HEK293 (cell line): ENCODE results near the gene PHACTR3.

Experiments
- CTCF ChIA-PET: fragments of 350-600 bp; formaldehyde crosslinking; extraction: SDS; loops from one replicate; lab custom pipeline; 2021; ENCODE audit warnings: antibody characterized with exemption; lab: Yijun Ruan, JAX
- POLR2A ChIA-PET: fragments of 300-600 bp; formaldehyde crosslinking; extraction: SDS; loops from one replicate; lab custom pipeline; 2020; ENCODE audit warnings: antibody characterized with exemption, inconsistent platforms; lab: Yijun Ruan, JAX
- H3K27ac ChIP-seq: fragments of 200-500 bp; sonication (Bioruptor generic); 2 replicates; pipeline ENCODE4 v1.5.1; 2014; ENCODE audit warnings: low read depth, low read length, control low read depth, inconsistent platforms; ENCODE audit errors: extremely low read depth
- H3K36me3 ChIP-seq, 2 experiments: fragments of 200-500 bp in 1 of 2; sonication (Bioruptor generic) in 1 of 2; 1 replicate in 1 of 2; 2 replicates in 1 of 2; pipeline ENCODE4 v1.5.1; 2014 to 2017; ENCODE audit warnings: inconsistent platforms in 2 of 2, low read length in 2 of 2; ENCODE audit not compliant: control insufficient read depth in 2 of 2, insufficient read depth in 1 of 2
- H3K4me1 ChIP-seq: fragments of 200-500 bp; sonication (Bioruptor generic); 2 replicates; pipeline ENCODE4 v1.5.1; 2014; ENCODE audit warnings: mild to moderate bottlenecking, low read length, inconsistent platforms; ENCODE audit not compliant: control insufficient read depth, insufficient read depth
- H3K4me3 ChIP-seq: 2 replicates; pipeline ENCODE4 v1.5.1; 2011; ENCODE audit warnings: low read depth, mild to moderate bottlenecking, control low read depth, low read length, moderate library complexity
- H3K9me3 ChIP-seq: fragments of 200-500 bp; sonication (Bioruptor generic); 2 replicates; pipeline ENCODE4 v1.5.1; 2014; ENCODE audit warnings: low read depth, low read length, inconsistent platforms; ENCODE audit not compliant: control insufficient read depth, insufficient read depth
- EGR2 ChIP-seq: fragments of 450-650 bp; formaldehyde crosslinking; IDR thresholded peaks from 2 replicates; pipeline ENCODE4 v1.5.1; 2016; ENCODE audit warnings: low read depth, missing biosample characterization, missing genetic modification characterization
- HOXD13 ChIP-seq: sonication (generic); formaldehyde crosslinking; IDR thresholded peaks from 2 replicates; pipeline ENCODE4 v1.8.0; 2022; ENCODE audit warnings: missing genetic modification reagents, borderline replicate concordance
- ZFP3 ChIP-seq: fragments of 450-650 bp; formaldehyde crosslinking; IDR thresholded peaks from 2 replicates; pipeline ENCODE4 v1.5.1; 2016; ENCODE audit warnings: low read depth, missing biosample characterization, missing genetic modification characterization
- ZNF10 ChIP-seq: fragments of 450-650 bp; formaldehyde crosslinking; IDR thresholded peaks from 2 replicates; pipeline ENCODE4 v1.5.1; 2017; ENCODE audit warnings: missing biosample characterization, missing genetic modification characterization
- ZNF174 ChIP-seq: fragments of 450-650 bp; formaldehyde crosslinking; IDR thresholded peaks from 2 replicates; pipeline ENCODE4 v1.5.0; 2017; ENCODE audit warnings: missing biosample characterization, mild to moderate bottlenecking, missing genetic modification characterization
- ZNF24 ChIP-seq: fragments of 450-650 bp; formaldehyde crosslinking; IDR thresholded peaks from 2 replicates; pipeline ENCODE4 v1.5.1; 2016; ENCODE audit warnings: missing biosample characterization, missing genetic modification characterization
- ZNF37A ChIP-seq: fragments of 450-650 bp; IDR thresholded peaks from 2 replicates; pipeline ENCODE4 v1.5.1; 2018; ENCODE audit warnings: missing biosample characterization, missing genetic modification characterization
- ZNF433 ChIP-seq: fragments of 450-650 bp; formaldehyde crosslinking; IDR thresholded peaks from 2 replicates; pipeline ENCODE4 v1.5.1; 2016; ENCODE audit warnings: missing biosample characterization, missing genetic modification characterization, low read depth
- ZNF514 ChIP-seq: fragments of 450-650 bp; formaldehyde crosslinking; IDR thresholded peaks from 2 replicates; pipeline ENCODE4 v1.5.1; 2016; ENCODE audit warnings: missing biosample characterization, missing genetic modification characterization
- ZNF654 ChIP-seq: fragments of 450-650 bp; formaldehyde crosslinking; IDR thresholded peaks from 2 replicates; pipeline ENCODE4 v1.5.1; 2016; ENCODE audit warnings: low read depth, missing biosample characterization, missing genetic modification characterization
- ZNF658 ChIP-seq: fragments of 450-650 bp; formaldehyde crosslinking; IDR thresholded peaks from 2 replicates; pipeline ENCODE4; 2016; ENCODE audit warnings: missing biosample characterization, missing genetic modification characterization
- ZNF830 ChIP-seq: fragments of 450-650 bp; IDR thresholded peaks from 2 replicates; pipeline ENCODE4 v1.5.0; 2018; ENCODE audit warnings: missing biosample characterization, missing genetic modification characterization, low read depth, mild to moderate bottlenecking, moderate library complexity
- ZSCAN23 ChIP-seq: fragments of 450-650 bp; formaldehyde crosslinking; IDR thresholded peaks from 2 replicates; pipeline ENCODE4 v1.5.1; 2016; ENCODE audit warnings: missing biosample characterization, missing genetic modification characterization
- TF ChIP-seq, protein P1 (sequence below): fragments of 450-650 bp; formaldehyde crosslinking; IDR thresholded peaks from 2 replicates; pipeline ENCODE4 v1.5.1; 2016; ENCODE audit warnings: missing biosample characterization, missing genetic modification characterization, borderline replicate concordance
- TF ChIP-seq, protein P2 (sequence below): fragments of 450-650 bp; formaldehyde crosslinking; IDR thresholded peaks from 2 replicates; pipeline ENCODE4 v1.5.1; 2017; ENCODE audit warnings: missing biosample characterization, mild to moderate bottlenecking, missing genetic modification characterization, moderate library complexity
- TF ChIP-seq, protein P3 (sequence below): fragments of 450-650 bp; formaldehyde crosslinking; IDR thresholded peaks from 2 replicates; pipeline ENCODE4 v1.5.1; 2017; ENCODE audit warnings: missing biosample characterization, missing genetic modification characterization
- TF ChIP-seq, protein P4 (sequence below): fragments of 450-650 bp; formaldehyde crosslinking; IDR thresholded peaks from 2 replicates; pipeline ENCODE4 v1.5.1; 2016; ENCODE audit warnings: missing biosample characterization, missing genetic modification characterization, borderline replicate concordance

The PHACTR3 gene

DNA sequence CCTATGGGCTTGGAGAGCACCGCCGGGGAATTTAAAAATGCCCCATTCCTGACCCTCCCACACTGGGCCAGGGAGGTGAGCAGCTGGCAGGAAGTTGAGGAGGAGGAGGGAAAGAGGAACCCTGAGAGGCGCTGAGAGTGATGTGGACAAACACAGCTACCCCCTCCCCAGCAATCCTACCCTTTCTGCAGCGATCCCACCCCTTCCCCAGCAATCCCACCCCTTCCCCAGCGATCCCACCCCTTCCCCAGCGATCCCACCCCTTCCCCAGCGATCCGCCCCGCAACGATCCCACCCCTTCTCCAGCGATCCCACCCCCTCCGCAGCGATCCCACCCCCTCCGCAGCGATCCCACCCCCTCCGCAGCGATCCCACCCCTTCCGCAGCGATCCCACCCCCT lies 217.4 kb downstream of the PHACTR3 start (continued):
- no peak for TF ChIP-seq ZFP3 (tag by site-specific recombination)
- no peak for TF ChIP-seq ZNF830 (tag by site-specific recombination)
- TF ChIP-seq, protein P1, sequence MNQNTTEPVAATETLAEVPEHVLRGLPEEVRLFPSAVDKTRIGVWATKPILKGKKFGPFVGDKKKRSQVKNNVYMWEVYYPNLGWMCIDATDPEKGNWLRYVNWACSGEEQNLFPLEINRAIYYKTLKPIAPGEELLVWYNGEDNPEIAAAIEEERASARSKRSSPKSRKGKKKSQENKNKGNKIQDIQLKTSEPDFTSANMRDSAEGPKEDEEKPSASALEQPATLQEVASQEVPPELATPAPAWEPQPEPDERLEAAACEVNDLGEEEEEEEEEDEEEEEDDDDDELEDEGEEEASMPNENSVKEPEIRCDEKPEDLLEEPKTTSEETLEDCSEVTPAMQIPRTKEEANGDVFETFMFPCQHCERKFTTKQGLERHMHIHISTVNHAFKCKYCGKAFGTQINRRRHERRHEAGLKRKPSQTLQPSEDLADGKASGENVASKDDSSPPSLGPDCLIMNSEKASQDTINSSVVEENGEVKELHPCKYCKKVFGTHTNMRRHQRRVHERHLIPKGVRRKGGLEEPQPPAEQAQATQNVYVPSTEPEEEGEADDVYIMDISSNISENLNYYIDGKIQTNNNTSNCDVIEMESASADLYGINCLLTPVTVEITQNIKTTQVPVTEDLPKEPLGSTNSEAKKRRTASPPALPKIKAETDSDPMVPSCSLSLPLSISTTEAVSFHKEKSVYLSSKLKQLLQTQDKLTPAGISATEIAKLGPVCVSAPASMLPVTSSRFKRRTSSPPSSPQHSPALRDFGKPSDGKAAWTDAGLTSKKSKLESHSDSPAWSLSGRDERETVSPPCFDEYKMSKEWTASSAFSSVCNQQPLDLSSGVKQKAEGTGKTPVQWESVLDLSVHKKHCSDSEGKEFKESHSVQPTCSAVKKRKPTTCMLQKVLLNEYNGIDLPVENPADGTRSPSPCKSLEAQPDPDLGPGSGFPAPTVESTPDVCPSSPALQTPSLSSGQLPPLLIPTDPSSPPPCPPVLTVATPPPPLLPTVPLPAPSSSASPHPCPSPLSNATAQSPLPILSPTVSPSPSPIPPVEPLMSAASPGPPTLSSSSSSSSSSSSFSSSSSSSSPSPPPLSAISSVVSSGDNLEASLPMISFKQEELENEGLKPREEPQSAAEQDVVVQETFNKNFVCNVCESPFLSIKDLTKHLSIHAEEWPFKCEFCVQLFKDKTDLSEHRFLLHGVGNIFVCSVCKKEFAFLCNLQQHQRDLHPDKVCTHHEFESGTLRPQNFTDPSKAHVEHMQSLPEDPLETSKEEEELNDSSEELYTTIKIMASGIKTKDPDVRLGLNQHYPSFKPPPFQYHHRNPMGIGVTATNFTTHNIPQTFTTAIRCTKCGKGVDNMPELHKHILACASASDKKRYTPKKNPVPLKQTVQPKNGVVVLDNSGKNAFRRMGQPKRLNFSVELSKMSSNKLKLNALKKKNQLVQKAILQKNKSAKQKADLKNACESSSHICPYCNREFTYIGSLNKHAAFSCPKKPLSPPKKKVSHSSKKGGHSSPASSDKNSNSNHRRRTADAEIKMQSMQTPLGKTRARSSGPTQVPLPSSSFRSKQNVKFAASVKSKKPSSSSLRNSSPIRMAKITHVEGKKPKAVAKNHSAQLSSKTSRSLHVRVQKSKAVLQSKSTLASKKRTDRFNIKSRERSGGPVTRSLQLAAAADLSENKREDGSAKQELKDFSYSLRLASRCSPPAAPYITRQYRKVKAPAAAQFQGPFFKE (tag by site-specific recombination), result no peak
- TF ChIP-seq ZSCAN23 (tag by site-specific recombination), result no peak
- no peak for TF ChIP-seq ZNF24 (tag by site-specific recombination)
- TF ChIP-seq, protein P2, sequence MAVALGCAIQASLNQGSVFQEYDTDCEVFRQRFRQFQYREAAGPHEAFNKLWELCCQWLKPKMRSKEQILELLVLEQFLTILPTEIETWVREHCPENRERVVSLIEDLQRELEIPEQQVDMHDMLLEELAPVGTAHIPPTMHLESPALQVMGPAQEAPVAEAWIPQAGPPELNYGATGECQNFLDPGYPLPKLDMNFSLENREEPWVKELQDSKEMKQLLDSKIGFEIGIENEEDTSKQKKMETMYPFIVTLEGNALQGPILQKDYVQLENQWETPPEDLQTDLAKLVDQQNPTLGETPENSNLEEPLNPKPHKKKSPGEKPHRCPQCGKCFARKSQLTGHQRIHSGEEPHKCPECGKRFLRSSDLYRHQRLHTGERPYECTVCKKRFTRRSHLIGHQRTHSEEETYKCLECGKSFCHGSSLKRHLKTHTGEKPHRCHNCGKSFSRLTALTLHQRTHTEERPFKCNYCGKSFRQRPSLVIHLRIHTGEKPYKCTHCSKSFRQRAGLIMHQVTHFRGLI (tag by site-specific recombination), result no peak
- no peak for TF ChIP-seq EGR2

DNA sequence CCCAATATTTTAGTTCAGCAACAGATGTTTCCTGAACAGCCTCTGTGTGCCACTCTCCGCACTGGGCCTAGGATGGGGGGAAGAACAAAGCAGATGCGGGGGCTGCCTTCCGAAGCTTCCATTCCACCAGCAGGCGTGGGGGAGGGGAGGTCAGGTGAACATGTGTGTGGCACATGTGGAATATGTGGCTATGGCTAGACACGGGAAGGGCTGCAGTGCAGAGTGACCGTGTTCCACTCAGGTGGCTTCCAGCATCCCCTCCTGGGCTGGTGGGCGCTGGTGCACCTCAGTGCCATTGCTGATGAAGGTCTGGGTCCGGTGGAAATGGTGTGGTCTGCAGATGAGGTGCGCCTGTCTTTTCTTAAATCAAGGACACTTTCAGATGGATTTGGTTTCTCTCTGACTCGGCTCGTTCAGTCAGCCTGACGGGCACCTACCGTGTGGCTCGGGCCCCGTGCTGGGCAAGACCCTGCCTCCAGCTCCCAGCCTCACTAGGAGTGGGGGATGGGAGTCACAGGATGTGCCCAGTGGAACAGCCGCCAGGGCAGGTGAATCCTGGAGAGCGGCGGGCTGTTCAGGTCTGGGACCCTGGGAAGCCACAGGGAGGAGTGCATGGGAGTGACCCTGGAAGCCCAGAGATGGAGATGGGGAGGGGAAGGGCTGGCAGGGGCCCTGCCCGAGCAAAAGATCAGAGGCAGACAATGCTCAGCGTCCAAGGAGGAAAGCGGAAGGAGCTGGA lies 218.1 kb downstream of the PHACTR3 start:
- TF ChIP-seq, protein P3, sequence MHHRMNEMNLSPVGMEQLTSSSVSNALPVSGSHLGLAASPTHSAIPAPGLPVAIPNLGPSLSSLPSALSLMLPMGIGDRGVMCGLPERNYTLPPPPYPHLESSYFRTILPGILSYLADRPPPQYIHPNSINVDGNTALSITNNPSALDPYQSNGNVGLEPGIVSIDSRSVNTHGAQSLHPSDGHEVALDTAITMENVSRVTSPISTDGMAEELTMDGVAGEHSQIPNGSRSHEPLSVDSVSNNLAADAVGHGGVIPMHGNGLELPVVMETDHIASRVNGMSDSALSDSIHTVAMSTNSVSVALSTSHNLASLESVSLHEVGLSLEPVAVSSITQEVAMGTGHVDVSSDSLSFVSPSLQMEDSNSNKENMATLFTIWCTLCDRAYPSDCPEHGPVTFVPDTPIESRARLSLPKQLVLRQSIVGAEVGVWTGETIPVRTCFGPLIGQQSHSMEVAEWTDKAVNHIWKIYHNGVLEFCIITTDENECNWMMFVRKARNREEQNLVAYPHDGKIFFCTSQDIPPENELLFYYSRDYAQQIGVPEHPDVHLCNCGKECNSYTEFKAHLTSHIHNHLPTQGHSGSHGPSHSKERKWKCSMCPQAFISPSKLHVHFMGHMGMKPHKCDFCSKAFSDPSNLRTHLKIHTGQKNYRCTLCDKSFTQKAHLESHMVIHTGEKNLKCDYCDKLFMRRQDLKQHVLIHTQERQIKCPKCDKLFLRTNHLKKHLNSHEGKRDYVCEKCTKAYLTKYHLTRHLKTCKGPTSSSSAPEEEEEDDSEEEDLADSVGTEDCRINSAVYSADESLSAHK (tag by site-specific recombination), result no peak
- TF ChIP-seq ZNF10 (tag by site-specific recombination) (no peak), ZNF174 (tag by site-specific recombination) (no peak), ZNF37A (no peak)
- Histone ChIP-seq H3K4me1 (no peaks in the 10 kb centered on the region; the same call in 1 of the 2 replicates), H3K4me3 (no peak overlapping the region), H3K9me3 (no peaks in the 10 kb centered on the region), H3K36me3 (no peaks in the 10 kb centered on the region), H3K27ac (no peak overlapping the region)
- CTCF ChIA-PET, result interaction anchor here (0.6 to 0.7 kb wide), 2 partner anchors 23 to 125 kb away, joined by 4 read pairs; no protein-coding TSS in a partner anchor
- POLR2A ChIA-PET, result no interaction called here

DNA sequence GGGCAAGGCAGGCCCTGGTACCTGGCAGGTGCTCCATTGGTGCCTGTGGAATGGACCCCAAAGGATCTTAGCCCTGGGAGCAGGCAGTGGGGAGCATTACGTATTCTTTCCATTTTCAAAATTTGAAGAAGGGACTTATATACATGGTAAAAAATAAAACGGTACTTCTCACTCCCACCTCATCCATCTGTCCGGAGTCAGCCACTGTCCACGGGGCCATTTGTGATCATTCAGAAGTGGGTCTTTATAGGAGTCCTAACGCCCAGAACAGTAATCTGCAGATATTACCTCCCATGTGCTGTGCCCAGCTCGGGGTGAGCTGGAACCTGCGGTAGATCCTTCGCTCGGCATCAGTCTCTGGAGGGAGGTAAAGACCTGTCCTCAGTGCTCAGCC lies 218.7 kb downstream of the PHACTR3 start:
- Histone ChIP-seq H3K4me1 (no peaks in the 10 kb centered on the region; the same call in 1 of the 2 replicates), H3K27ac (no peak overlapping the region), H3K9me3 (no peaks in the 10 kb centered on the region), H3K4me3 (no peak overlapping the region), H3K36me3 (no peaks in the 10 kb centered on the region)
- ChIA-PET CTCF (no interaction called here), POLR2A (no interaction called here)
- TF ChIP-seq ZNF433 (tag by site-specific recombination) (no peak), ZNF514 (tag by site-specific recombination) (no peak), ZNF658 (tag by site-specific recombination) (no peak), HOXD13 (CRISPR knock-in tag) (no peak), ZNF654 (tag by site-specific recombination) (no peak)
- TF ChIP-seq, protein P4, sequence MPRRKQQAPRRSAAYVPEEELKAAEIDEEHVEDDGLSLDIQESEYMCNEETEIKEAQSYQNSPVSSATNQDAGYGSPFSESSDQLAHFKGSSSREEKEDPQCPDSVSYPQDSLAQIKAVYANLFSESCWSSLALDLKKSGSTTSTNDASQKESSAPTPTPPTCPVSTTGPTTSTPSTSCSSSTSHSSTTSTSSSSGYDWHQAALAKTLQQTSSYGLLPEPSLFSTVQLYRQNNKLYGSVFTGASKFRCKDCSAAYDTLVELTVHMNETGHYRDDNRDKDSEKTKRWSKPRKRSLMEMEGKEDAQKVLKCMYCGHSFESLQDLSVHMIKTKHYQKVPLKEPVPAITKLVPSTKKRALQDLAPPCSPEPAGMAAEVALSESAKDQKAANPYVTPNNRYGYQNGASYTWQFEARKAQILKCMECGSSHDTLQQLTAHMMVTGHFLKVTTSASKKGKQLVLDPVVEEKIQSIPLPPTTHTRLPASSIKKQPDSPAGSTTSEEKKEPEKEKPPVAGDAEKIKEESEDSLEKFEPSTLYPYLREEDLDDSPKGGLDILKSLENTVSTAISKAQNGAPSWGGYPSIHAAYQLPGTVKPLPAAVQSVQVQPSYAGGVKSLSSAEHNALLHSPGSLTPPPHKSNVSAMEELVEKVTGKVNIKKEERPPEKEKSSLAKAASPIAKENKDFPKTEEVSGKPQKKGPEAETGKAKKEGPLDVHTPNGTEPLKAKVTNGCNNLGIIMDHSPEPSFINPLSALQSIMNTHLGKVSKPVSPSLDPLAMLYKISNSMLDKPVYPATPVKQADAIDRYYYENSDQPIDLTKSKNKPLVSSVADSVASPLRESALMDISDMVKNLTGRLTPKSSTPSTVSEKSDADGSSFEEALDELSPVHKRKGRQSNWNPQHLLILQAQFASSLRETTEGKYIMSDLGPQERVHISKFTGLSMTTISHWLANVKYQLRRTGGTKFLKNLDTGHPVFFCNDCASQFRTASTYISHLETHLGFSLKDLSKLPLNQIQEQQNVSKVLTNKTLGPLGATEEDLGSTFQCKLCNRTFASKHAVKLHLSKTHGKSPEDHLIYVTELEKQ (tag by site-specific recombination), result no peak
